GM12891 (cell line): Measurements from ENCODE around the gene EXOSC1.

ENCODE experiments used
- PAX5 ChIP-seq: IDR thresholded peaks from 2 replicates; pipeline ENCODE4 v1.6.1; 2011; ENCODE audit warnings: low read length, moderate library complexity, mild to moderate bottlenecking; ENCODE audit not compliant: insufficient read depth, severe bottlenecking
- POLR2A ChIP-seq: IDR thresholded peaks from 2 replicates; pipeline ENCODE4 v1.6.1; 2011; ENCODE audit warnings: low read depth, low read length, control low read depth
- POLR2AphosphoS5 ChIP-seq: IDR thresholded peaks from 2 replicates; pipeline ENCODE4 v1.6.1; 2011; ENCODE audit warnings: low read depth, low read length, control low read depth
- POU2F2 ChIP-seq: IDR thresholded peaks from 2 replicates; pipeline ENCODE4 v1.6.1; 2011; ENCODE audit warnings: low read depth, mild to moderate bottlenecking, control low read depth, low read length, moderate library complexity
- SPI1 ChIP-seq: IDR thresholded peaks from 2 replicates; pipeline ENCODE4 v1.6.1; 2011; ENCODE audit warnings: low read depth, low read length, control low read depth
- TAF1 ChIP-seq: IDR thresholded peaks from 2 replicates; pipeline ENCODE4 v1.6.1; 2011; ENCODE audit warnings: low read depth, low read length, control low read depth

GRCh38 chr10:97459111-97459510 lies 13.3 kb upstream of the EXOSC1 start:
- TF ChIP-seq POLR2AphosphoS5 (no peak), POLR2A (no peak), PAX5 (no peak), TAF1 (no peak), SPI1 (no peak), POU2F2 (no peak)
